Gastroesophageal sphincter (tissue), 3 donors: Measurements from ENCODE around the gene FAM219B.

ENCODE experiments used
- CTCF ChIP-seq, 4 experiments: fragments of 200-600 bp in 2 of 4; fragments of 450-650 bp in 2 of 4; sonication (generic) in 1 of 4; IDR thresholded peaks; one replicate each; pipeline ENCODE4 v1.5.1; 2017 to 2019; ENCODE audit warnings: antibody characterized with exemption in 4 of 4, mild to moderate bottlenecking in 2 of 4, moderate library complexity in 2 of 4
- POLR2A ChIP-seq, 2 donors: fragments of 450-650 bp; IDR thresholded peaks; one replicate each; pipeline ENCODE4 v1.6.1; 2017; ENCODE audit warnings: antibody characterized with exemption in 2 of 2, mild to moderate bottlenecking in 2 of 2, moderate library complexity in 1 of 2

DNA sequence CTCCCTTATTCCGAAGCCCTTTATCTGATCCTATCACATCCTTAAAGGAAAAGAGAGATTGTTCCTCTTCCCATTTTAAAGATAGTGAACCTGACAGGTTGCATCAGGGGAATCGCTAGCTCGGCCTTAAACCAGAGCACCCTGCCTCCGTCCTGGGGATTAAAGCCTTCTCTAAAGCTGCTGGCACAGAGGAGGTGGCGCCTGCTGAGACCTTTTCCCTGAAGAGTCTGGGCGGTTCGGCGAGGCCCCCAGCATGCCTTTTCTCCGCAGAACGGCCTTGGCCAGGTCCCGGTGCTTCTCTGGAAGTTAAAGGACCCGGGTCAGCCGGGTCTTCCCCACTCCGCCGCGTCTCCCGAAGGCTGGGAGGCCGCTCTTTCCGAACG lies 593 bp downstream of the FAM219B start:
- TF ChIP-seq CTCF (IDR thresholded peaks at IDR 0.05) (no peak), POLR2A (IDR thresholded peaks at IDR 0.05) (no peak)
